Ovary (tissue), 10 donors: ENCODE data around the gene ILDR2. TPM values are rescaled to one million over a fixed set of nuclear protein-coding genes. Genes with fewer than 3 reads are reported as not detected.
A peak's percentile ranks its signal among the peaks of the same experiment; 100 is the strongest.

ENCODE experiments used
- DNase-seq, 5 donors: peaks; one replicate each; pipeline ENCODE4 v3.0.0-alpha.2; 2019 to 2020
- H3K27ac ChIP-seq, 2 donors: fragments of 200-600 bp; one replicate each; pipeline versions ENCODE4 v1.5.1 to v1.8.0; 2019 to 2022
- H3K27me3 ChIP-seq: fragments of 200-600 bp; one replicate; pipeline ENCODE4 v1.8.0; 2022
- H3K36me3 ChIP-seq: fragments of 200-600 bp; sonication (generic); one replicate; pipeline ENCODE4 v1.5.1; 2019
- H3K4me1 ChIP-seq: one replicate; pipeline ENCODE4 v1.8.1; 2013; ENCODE audit warnings: mild to moderate bottlenecking, moderate library complexity; ENCODE audit not compliant: insufficient read depth
- H3K4me3 ChIP-seq: fragments of 200-600 bp; sonication (generic); one replicate; pipeline ENCODE4 v1.5.1; 2017
- H3K9me3 ChIP-seq, 2 donors: fragments of 200-600 bp in 1 of 2; sonication (generic) in 1 of 2; one replicate each; pipeline versions ENCODE4 v1.5.1 to v1.8.1; 2013 to 2019; ENCODE audit warnings: mild to moderate bottlenecking in 1 of 2, moderate library complexity in 1 of 2
- EP300 ChIP-seq: sonication (generic); formaldehyde crosslinking; IDR thresholded peaks from one replicate; pipeline ENCODE4 v1.6.1; 2017; ENCODE audit warnings: antibody characterized with exemption
- POLR2A ChIP-seq: fragments of 450-650 bp; IDR thresholded peaks from one replicate; pipeline ENCODE4 v1.6.1; 2017; ENCODE audit warnings: antibody characterized with exemption, mild to moderate bottlenecking, moderate library complexity
- WGBS, 3 donors: extraction: QIAGEN DNeasy Blood & Tissue Kit in 1 of 3; methylation state at CpG; one replicate each; pipeline versions ENCODE4 v1.1.5 to v1.1.7; 2013 to 2017; 5-methylcytosine and 5-hydroxymethylcytosine counted together
- intact Hi-C, 4 donors: fragments of 100-400 bp; cut with DNase I; formaldehyde crosslinking; loops; one replicate each; pipeline versions ENCODE4 v1.11.0 to v1.15.1; 2022 to 2023
- long read RNA-seq, 3 donors: library from polyadenylated mRNA in 2 of 3; unstranded in 2 of 3; transcript quantifications; one replicate each; pipeline ENCODE4 v2.0.0 and lab custom pipeline, GENCODE V29; 2021 to 2026
- polyA plus RNA-seq, 2 donors: library from polyadenylated mRNA; stranded (reverse); fragments of 200-250 nt in 1 of 2; fragments of 350-450 nt in 1 of 2; fragmentation: Illumina TruSeq in 1 of 2; extraction: RNeasy Lipid Tissue Mini Kit (QIAGEN cat#74804) in 1 of 2; gene quantifications; one replicate each; pipeline ENCODE4 v1.2.3, GENCODE V29; 2013 to 2014
- total RNA-seq, 7 donors: library from RNA; depleted of rRNA in 2 of 7; stranded (reverse); fragments of >200 nt in 2 of 7; fragmentation: NEBNext Ultra II Directional in 3 of 7; extraction: Animal tissue kit (Norgen Biotek cat#: 25700) in 3 of 7; gene quantifications; one replicate each; pipeline versions ENCODE4 v1.1.0 to v1.2.4, GENCODE V29; 2016 to 2023
- TF ChIP-seq, protein P1 (sequence below), 3 donors: fragments of 450-650 bp in 2 of 3; fragments of 200-600 bp in 1 of 3; IDR thresholded peaks; one replicate each; pipeline versions ENCODE4 v1.5.1 to v1.8.0; 2016 to 2022; ENCODE audit warnings: antibody characterized with exemption in 3 of 3, mild to moderate bottlenecking in 1 of 3
- donor health status: DM: no; HTN: no; CAD: no; lungs with moderate emphysema.
- donor health status: DM: no; HTN: no; CAD: no.
- donor health status: Bipolar disorder and iron deficiency.
- donor health status: DM: yes; HTN: yes; CAD: no.
- donor health status: DM: no; HTN: no; CAD: no.
- donor health status: DM: yes; HTN: yes; CAD: no.

ILDR2 gene, protein sequence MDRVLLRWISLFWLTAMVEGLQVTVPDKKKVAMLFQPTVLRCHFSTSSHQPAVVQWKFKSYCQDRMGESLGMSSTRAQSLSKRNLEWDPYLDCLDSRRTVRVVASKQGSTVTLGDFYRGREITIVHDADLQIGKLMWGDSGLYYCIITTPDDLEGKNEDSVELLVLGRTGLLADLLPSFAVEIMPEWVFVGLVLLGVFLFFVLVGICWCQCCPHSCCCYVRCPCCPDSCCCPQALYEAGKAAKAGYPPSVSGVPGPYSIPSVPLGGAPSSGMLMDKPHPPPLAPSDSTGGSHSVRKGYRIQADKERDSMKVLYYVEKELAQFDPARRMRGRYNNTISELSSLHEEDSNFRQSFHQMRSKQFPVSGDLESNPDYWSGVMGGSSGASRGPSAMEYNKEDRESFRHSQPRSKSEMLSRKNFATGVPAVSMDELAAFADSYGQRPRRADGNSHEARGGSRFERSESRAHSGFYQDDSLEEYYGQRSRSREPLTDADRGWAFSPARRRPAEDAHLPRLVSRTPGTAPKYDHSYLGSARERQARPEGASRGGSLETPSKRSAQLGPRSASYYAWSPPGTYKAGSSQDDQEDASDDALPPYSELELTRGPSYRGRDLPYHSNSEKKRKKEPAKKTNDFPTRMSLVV
- total RNA-seq (10 to 100 TPM in 1 of 7 donors, 1 to 10 TPM in 2, under 1 TPM in 4; 0.15 to 13.0 (median 0.45) TPM), polyA plus RNA-seq (1 to 10 TPM in 1 of 2 donors, under 1 TPM in 1; 0.21 to 1.4 TPM)
- long read RNA-seq, donor 1: 0 reads
- long read RNA-seq, donor 2, full-length matches to known transcripts: 1 of 251 reads
- long read RNA-seq, donor 2, partial matches to known transcripts: 244 of 251 reads
- long read RNA-seq, donor 2, other reads (novel, unspliced or antisense): 6 of 251 reads
- long read RNA-seq, donor 3: 0 reads

DNA sequence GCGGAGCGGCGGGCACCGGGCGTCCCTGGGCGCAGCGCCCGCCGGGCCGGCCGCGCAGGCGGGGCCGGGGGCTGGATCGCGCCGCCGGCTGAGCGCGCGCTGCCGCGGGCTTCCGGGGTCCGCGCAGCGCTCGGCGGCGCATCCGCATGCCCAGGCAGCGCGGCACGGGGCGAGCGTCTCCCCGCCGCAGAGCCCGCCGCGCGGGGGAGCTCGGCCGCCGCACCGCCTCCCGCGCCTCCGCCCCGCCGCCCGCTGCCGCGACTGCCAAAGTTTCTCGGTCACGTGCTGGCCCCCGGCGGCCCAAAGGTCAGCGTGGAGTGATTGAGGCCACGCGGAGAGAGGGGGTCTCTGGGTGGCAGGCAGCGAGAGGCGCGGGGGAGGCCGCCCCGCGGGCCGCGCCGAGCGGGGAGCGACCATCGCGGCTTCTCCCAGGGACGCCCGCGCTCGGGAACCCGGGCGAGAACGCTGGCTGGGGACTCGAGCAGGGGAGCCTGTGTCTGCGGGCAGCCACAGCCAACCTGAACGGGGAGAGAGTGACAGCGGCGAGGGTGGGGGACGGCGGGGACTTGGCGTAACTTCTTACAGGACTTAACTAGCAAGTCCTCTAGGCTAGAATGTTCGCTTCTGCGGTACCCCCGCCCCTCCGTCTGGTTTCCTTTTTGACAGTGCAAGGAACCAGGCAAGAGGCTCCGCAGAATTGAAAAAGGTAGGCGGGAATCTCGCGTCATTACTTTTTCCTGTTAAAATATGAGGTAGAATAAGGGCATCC is at the start of gene ILDR2:
Gene ILDR2, minus strand, starts transcription at position 180 of the 769 bp plus-strand sequence. CDS start 272 bp downstream, outside the sequence.
- Histone ChIP-seq H3K9me3 (no peaks in the 10 kb centered on the region), H3K27me3 (no peaks in the 10 kb centered on the region), H3K4me1 (no peaks in the 10 kb centered on the region), H3K36me3 (no peaks in the 10 kb centered on the region), H3K4me3 (peak within 1 kb of the TSS; percentile 70), H3K27ac (no peak within 1 kb of the TSS)
- no peak for TF ChIP-seq EP300
- TF ChIP-seq POLR2A: no peak
- TF ChIP-seq, protein P1, sequence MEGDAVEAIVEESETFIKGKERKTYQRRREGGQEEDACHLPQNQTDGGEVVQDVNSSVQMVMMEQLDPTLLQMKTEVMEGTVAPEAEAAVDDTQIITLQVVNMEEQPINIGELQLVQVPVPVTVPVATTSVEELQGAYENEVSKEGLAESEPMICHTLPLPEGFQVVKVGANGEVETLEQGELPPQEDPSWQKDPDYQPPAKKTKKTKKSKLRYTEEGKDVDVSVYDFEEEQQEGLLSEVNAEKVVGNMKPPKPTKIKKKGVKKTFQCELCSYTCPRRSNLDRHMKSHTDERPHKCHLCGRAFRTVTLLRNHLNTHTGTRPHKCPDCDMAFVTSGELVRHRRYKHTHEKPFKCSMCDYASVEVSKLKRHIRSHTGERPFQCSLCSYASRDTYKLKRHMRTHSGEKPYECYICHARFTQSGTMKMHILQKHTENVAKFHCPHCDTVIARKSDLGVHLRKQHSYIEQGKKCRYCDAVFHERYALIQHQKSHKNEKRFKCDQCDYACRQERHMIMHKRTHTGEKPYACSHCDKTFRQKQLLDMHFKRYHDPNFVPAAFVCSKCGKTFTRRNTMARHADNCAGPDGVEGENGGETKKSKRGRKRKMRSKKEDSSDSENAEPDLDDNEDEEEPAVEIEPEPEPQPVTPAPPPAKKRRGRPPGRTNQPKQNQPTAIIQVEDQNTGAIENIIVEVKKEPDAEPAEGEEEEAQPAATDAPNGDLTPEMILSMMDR (IDR thresholded peaks at IDR 0.05): no peak
- intact Hi-C loops: no loop called here
- peak; percentile 18 to 50 (median 42) for DNase-seq
- WGBS, 3 donors: 0 to 1% (median 0%) methylated on average over 26 to 97 of the region's 97 CpGs

DNA sequence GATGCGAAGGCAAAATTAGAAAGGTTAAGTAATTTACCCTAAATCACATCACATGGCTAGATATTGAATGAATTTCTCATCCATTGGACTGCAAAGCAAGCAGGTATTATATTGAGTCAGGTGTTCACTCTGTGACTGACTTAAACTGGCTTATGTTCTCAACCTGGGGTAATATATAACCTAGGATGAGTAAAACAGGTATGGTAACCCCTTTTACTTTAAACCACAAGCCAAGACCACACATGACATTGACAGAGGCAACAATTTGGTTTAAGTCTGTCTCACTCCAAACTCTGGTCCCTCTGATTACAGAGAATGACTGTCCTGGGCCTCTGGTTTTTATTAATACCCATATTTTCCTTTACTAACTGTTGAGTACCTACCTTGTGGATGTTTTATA is 47.0 kb upstream of the ILDR2 start:
- TF ChIP-seq EP300 (no peak), POLR2A (no peak)
- TF ChIP-seq, protein P1 (IDR thresholded peaks at IDR 0.05): no peak
- no peak for DNase-seq
- Histone ChIP-seq H3K9me3 (no peaks in the 10 kb centered on the region), H3K27ac (no peak overlapping the region), H3K4me3 (no peak overlapping the region), H3K4me1 (no peaks in the 10 kb centered on the region), H3K36me3 (no peaks in the 10 kb centered on the region), H3K27me3 (no peaks in the 10 kb centered on the region)
- 81 to 87% (median 85%) methylated on average over 1 of the region's 1 CpG for WGBS, 3 donors
- intact Hi-C loops: no loop called here

DNA sequence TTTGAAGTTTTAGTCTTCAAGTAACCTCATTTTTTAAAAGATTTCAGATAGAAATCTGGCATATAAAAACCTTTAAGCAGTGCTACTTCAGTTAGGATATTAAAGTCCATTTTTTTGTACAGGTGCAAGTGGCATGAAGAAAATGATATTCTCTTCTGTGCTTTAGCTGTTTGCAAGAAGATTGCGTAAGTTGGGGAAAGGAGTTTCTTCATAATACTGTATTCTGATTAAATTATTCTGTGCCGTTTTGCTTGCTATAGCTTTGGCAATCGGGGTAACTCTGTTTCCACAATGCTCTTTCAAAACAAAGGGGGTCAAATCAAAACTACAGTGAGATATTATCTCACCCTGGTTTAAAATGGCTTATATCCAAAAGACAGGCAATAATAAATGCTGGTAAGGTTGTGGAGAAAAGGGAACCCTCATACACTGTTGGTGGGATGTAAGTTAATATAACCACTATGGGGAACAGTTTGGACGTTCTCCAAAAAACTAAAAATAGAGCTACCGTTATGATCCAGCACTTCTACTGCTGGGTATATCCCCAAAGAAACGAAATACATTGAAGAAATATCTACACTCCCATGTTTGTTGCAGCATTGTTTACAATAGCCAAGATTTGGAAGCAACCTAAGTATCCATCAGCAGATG is 40.9 kb upstream of the ILDR2 start:
- Histone ChIP-seq H3K9me3 (no peaks in the 10 kb centered on the region), H3K27ac (no peak overlapping the region), H3K27me3 (no peaks in the 10 kb centered on the region), H3K4me3 (no peak overlapping the region), H3K4me1 (no peaks in the 10 kb centered on the region), H3K36me3 (no peaks in the 10 kb centered on the region)
- 63 to 69% (median 63%) methylated on average over 6 of the region's 6 CpGs for WGBS, 3 donors
- intact Hi-C loops: no loop called here
- DNase-seq: no peak
- TF ChIP-seq EP300 (no peak), POLR2A (no peak)
- TF ChIP-seq, protein P1 (IDR thresholded peaks at IDR 0.05): no peak
